Liver (tissue), 9 donors: ENCODE results near the gene DAG1. TPM values are rescaled to one million over a fixed set of nuclear protein-coding genes. Genes with fewer than 3 reads are reported as not detected.
A peak's percentile ranks its signal among the peaks of the same experiment; 100 is the strongest.

Source experiments
- DNase-seq: peaks from one replicate; pipeline ENCODE4 v3.0.0-alpha.2; 2017; ENCODE audit warnings: low spot score
- H3K27ac ChIP-seq, 2 donors: one replicate each; pipeline ENCODE4 v1.7.0; 2013; ENCODE audit warnings: inconsistent platforms in 2 of 2, low read length in 2 of 2, control low read depth in 1 of 2, low read depth in 1 of 2, mild to moderate bottlenecking in 1 of 2
- H3K27me3 ChIP-seq, 4 donors: one replicate each; pipeline versions ENCODE4 v1.6.1 to v1.7.0; 2013; ENCODE audit warnings: low read length in 3 of 4, inconsistent platforms in 1 of 4, mild to moderate bottlenecking in 1 of 4, moderate library complexity in 1 of 4; ENCODE audit not compliant: control insufficient read depth in 4 of 4, insufficient read depth in 4 of 4
- H3K36me3 ChIP-seq, 4 donors: one replicate each; pipeline versions ENCODE4 v1.6.1 to v1.7.0; 2013; ENCODE audit warnings: low read length in 3 of 4, mild to moderate bottlenecking in 3 of 4, low read depth in 1 of 4, moderate library complexity in 1 of 4; ENCODE audit not compliant: control insufficient read depth in 4 of 4, insufficient read depth in 3 of 4
- H3K4me1 ChIP-seq, 4 donors: one replicate each; pipeline versions ENCODE4 v1.6.1 to v1.7.0; 2013; ENCODE audit warnings: low read length in 3 of 4, mild to moderate bottlenecking in 3 of 4, moderate library complexity in 1 of 4; ENCODE audit not compliant: control insufficient read depth in 4 of 4, insufficient read depth in 4 of 4
- H3K4me3 ChIP-seq, 3 donors: one replicate each; pipeline versions ENCODE4 v1.6.1 to v1.7.0; 2013; ENCODE audit warnings: low read length in 3 of 3, control low read depth in 1 of 3, low read depth in 1 of 3, mild to moderate bottlenecking in 1 of 3
- H3K9ac ChIP-seq, 2 donors: one replicate each; pipeline ENCODE4 v1.7.0; 2013; ENCODE audit warnings: low read length in 2 of 2, mild to moderate bottlenecking in 2 of 2, moderate library complexity in 2 of 2, control low read depth in 1 of 2, low read depth in 1 of 2
- H3K9me3 ChIP-seq, 4 donors: one replicate each; pipeline versions ENCODE4 v1.6.1 to v1.7.0; 2013; ENCODE audit warnings: low read length in 3 of 4; ENCODE audit not compliant: control insufficient read depth in 4 of 4
- ATF3 ChIP-seq: IDR thresholded peaks from 2 replicates; pipeline ENCODE4 v1.6.1; 2016; ENCODE audit warnings: antibody characterized with exemption
- CTCF ChIP-seq: fragments of 150-350 bp; IDR thresholded peaks from 2 replicates; pipeline ENCODE4 v1.5.1; 2017; ENCODE audit warnings: improper control_type of control experiment, low read depth, low read length; ENCODE audit not compliant: missing input control
- EGR1 ChIP-seq, 2 donors: IDR thresholded peaks; 2 replicates each; pipeline ENCODE4 v1.6.1; 2016 to 2018; ENCODE audit warnings: antibody characterized with exemption in 2 of 2, low read depth in 2 of 2
- FOXA1 ChIP-seq: IDR thresholded peaks from 2 replicates; pipeline ENCODE4 v1.6.1; 2016; ENCODE audit warnings: antibody characterized with exemption
- FOXA2 ChIP-seq: IDR thresholded peaks from 2 replicates; pipeline ENCODE4 v1.6.1; 2016; ENCODE audit warnings: antibody characterized with exemption
- GABPA ChIP-seq, 2 donors: IDR thresholded peaks in 1 of 2; conservative IDR thresholded peaks in 1 of 2; 2 replicates each; pipeline ENCODE4 v1.6.1; 2016; ENCODE audit warnings: antibody characterized with exemption in 2 of 2, mild to moderate bottlenecking in 1 of 2, moderate library complexity in 1 of 2
- HNF4A ChIP-seq, 2 donors: conservative IDR thresholded peaks; 2 replicates each; pipeline ENCODE4 v1.6.1; 2016; ENCODE audit warnings: antibody characterized with exemption in 2 of 2, mild to moderate bottlenecking in 2 of 2
- HNF4G ChIP-seq: IDR thresholded peaks from 2 replicates; pipeline ENCODE4 v1.6.1; 2016; ENCODE audit warnings: antibody characterized with exemption
- JUND ChIP-seq, 2 donors: IDR thresholded peaks; 2 replicates each; pipeline ENCODE4 v1.6.1; 2016; ENCODE audit warnings: antibody characterized with exemption in 2 of 2
- NR2F2 ChIP-seq: IDR thresholded peaks from 2 replicates; pipeline ENCODE4 v1.6.1; 2016; ENCODE audit warnings: antibody characterized with exemption
- RAD21 ChIP-seq, 2 donors: IDR thresholded peaks; 2 replicates each; pipeline ENCODE4 v1.6.1; 2016; ENCODE audit warnings: antibody characterized with exemption in 2 of 2, mild to moderate bottlenecking in 2 of 2
- REST ChIP-seq: IDR thresholded peaks from 2 replicates; pipeline ENCODE4 v1.6.1; 2016; ENCODE audit warnings: antibody characterized with exemption, mild to moderate bottlenecking
- RXRA ChIP-seq, 2 donors: IDR thresholded peaks; 2 replicates each; pipeline ENCODE4 v1.6.1; 2017 to 2018; ENCODE audit warnings: antibody characterized with exemption in 2 of 2, mild to moderate bottlenecking in 1 of 2
- SP1 ChIP-seq: IDR thresholded peaks from 2 replicates; pipeline ENCODE4 v1.6.1; 2018; ENCODE audit warnings: antibody characterized with exemption, mild to moderate bottlenecking
- YY1 ChIP-seq: IDR thresholded peaks from 2 replicates; pipeline ENCODE4 v1.6.1; 2016; ENCODE audit warnings: antibody characterized with exemption, mild to moderate bottlenecking
- ZBTB33 ChIP-seq: IDR thresholded peaks from 2 replicates; pipeline ENCODE4 v1.6.1; 2016; ENCODE audit warnings: antibody characterized with exemption
- WGBS: extraction: QIAGEN DNeasy Blood & Tissue Kit; methylation state at CpG from one replicate; pipeline ENCODE4 v1.1.7; 2013; 5-methylcytosine and 5-hydroxymethylcytosine counted together
- polyA plus RNA-seq, 2 donors: library from polyadenylated mRNA; stranded (reverse) in 1 of 2; unstranded in 1 of 2; fragments of 200-250 nt in 1 of 2; fragments of >200 nt in 1 of 2; fragmentation: Nextera tagmentation in 1 of 2; extraction: Ambion mirVana in 1 of 2; gene quantifications; one replicate each; pipeline versions ENCODE4 v1.2.1 to v1.2.3, GENCODE V29; 2013 to 2015
- total RNA-seq, 2 donors: library from RNA; depleted of rRNA; stranded (reverse); fragments of >200 nt; gene quantifications; one replicate each; pipeline ENCODE4 v1.2.3, GENCODE V29; 2014
- donor health status: healthy.
- donor health status: healthy.
- donor health status: healthy.
- donor health status: healthy.
- donor health status: healthy.

DAG1 gene
- total and polyA plus RNA-seq, 4 donors: 12.1 to 54.4 (median 28.5) TPM

GRCh38 chr3:49518016-49518415, 47.9 kb downstream of the DAG1 start:
- Histone ChIP-seq H3K36me3 (no peaks in the 10 kb centered on the region), H3K4me3 (no peak overlapping the region), H3K27ac (no peak overlapping the region), H3K9me3 (no peaks in the 10 kb centered on the region), H3K4me1 (peaks cover 17 to 54% (median 38%) of the 10 kb centered on the region in 4 donors), H3K27me3 (no peaks in the 10 kb centered on the region), H3K9ac (no peak overlapping the region)
- 95% methylated on average over 3 of the region's 3 CpGs for WGBS
- no peak for TF ChIP-seq EGR1 (IDR thresholded peaks at IDR 0.05; ENCODE audit: low read depth in 2 of 2)
- TF ChIP-seq NR2F2: no peak
- TF ChIP-seq HNF4A (conservative IDR thresholded peaks at IDR 0.05): no peak
- no peak for TF ChIP-seq GABPA (IDR thresholded peaks at IDR 0.05 in 1 of 2, conservative IDR thresholded peaks at IDR 0.05 in 1 of 2)
- no peak for TF ChIP-seq FOXA2
- TF ChIP-seq YY1: no peak
- TF ChIP-seq JUND (IDR thresholded peaks at IDR 0.05): no peak
- no peak for TF ChIP-seq ZBTB33
- no peak for TF ChIP-seq ATF3
- TF ChIP-seq FOXA1: no peak
- no peak for TF ChIP-seq RXRA (IDR thresholded peaks at IDR 0.05)
- no peak for TF ChIP-seq RAD21 (IDR thresholded peaks at IDR 0.05)
- no peak for DNase-seq

- Histone ChIP-seq H3K27me3 (no peaks in the 10 kb centered on the region), H3K27ac (peak overlapping the region in 1 of 2 donors; percentile 28), H3K4me3 (no peak overlapping the region), H3K9me3 (no peaks in the 10 kb centered on the region), H3K9ac (no peak overlapping the region), H3K4me1 (peaks cover 17 to 49% (median 34%) of the 10 kb centered on the region in 4 donors), H3K36me3 (no peaks in the 10 kb centered on the region)
- no peak for DNase-seq
- WGBS: 88% methylated on average over 5 of the region's 5 CpGs
- no peak for TF ChIP-seq ATF3
- no peak for TF ChIP-seq CTCF
- TF ChIP-seq EGR1 (IDR thresholded peaks at IDR 0.05; ENCODE audit: low read depth in 2 of 2): no peak
- no peak for TF ChIP-seq RXRA (IDR thresholded peaks at IDR 0.05)
- TF ChIP-seq FOXA1: no peak
- no peak for TF ChIP-seq GABPA (IDR thresholded peaks at IDR 0.05 in 1 of 2, conservative IDR thresholded peaks at IDR 0.05 in 1 of 2)
- no peak for TF ChIP-seq NR2F2
- TF ChIP-seq FOXA2: no peak
Observed at GRCh38 chr3:49518441-49518840, 48.4 kb downstream of the DAG1 start.

GRCh38 chr3:49519296-49519695, 49.2 kb downstream of the DAG1 start:
- peak overlapping the region; percentile 50 to 64 for H3K27ac ChIP-seq
- WGBS: 88% methylated on average over 6 of the region's 6 CpGs

More at GRCh38 chr3:49519296-49519695, 49.2 kb downstream of the DAG1 start:
- no peaks in the 10 kb centered on the region for H3K9me3 ChIP-seq
- H3K36me3 ChIP-seq: no peaks in the 10 kb centered on the region
- H3K4me1 ChIP-seq: peaks cover 17 to 44% (median 27%) of the 10 kb centered on the region in 4 donors
- no peak for DNase-seq
- H3K27me3 ChIP-seq: no peaks in the 10 kb centered on the region
- H3K9ac ChIP-seq: peak overlapping the region in 1 of 2 donors; percentile 47
- TF ChIP-seq ATF3 (no peak), HNF4A (conservative IDR thresholded peaks at IDR 0.05) (no peak), REST (no peak), RXRA (IDR thresholded peaks at IDR 0.05) (no peak), GABPA (IDR thresholded peaks at IDR 0.05 in 1 of 2, conservative IDR thresholded peaks at IDR 0.05 in 1 of 2) (no peak), HNF4G (no peak), SP1 (no peak), RAD21 (IDR thresholded peaks at IDR 0.05) (no peak)
- H3K4me3 ChIP-seq: no peak overlapping the region
